NB4 (cell line): ENCODE measurements around the gene TMEM198.

ENCODE experiments used
- CTCF ChIP-seq: IDR thresholded peaks from one replicate; pipeline ENCODE4 v1.5.1; 2012; ENCODE audit warnings: low read depth, low read length
- POLR2A ChIP-seq: IDR thresholded peaks from 2 replicates; pipeline ENCODE4 v1.6.1; 2011; ENCODE audit warnings: mild to moderate bottlenecking; ENCODE audit not compliant: insufficient read length; ENCODE audit errors: extremely low read depth

- no peak for TF ChIP-seq CTCF
- TF ChIP-seq POLR2A = no peak
Observed at GRCh38 chr2:219560893-219561178, 17.0 kb downstream of the TMEM198 start.
